Thyroid gland (tissue), 4 donors: ENCODE data around the gene FBXO31. TPM values are rescaled to one million over a fixed set of nuclear protein-coding genes. Genes with fewer than 3 reads are reported as not detected.

Experiments used
- DNase-seq, 2 donors: peaks; one replicate each; pipeline ENCODE4 v3.0.0-alpha.2; 2019
- H3K27ac ChIP-seq, 3 donors: fragments of 200-600 bp; sonication (generic); 1 replicate in 2 of 3; 2 replicates in 1 of 3; pipeline ENCODE4 v1.5.1; 2016 to 2019; ENCODE audit warnings: mild to moderate bottlenecking in 1 of 3, moderate library complexity in 1 of 3
- H3K27me3 ChIP-seq: fragments of 200-600 bp; sonication (generic); one replicate; pipeline ENCODE4 v1.5.1; 2019
- H3K36me3 ChIP-seq, 2 donors: fragments of 200-600 bp; sonication (generic); one replicate each; pipeline ENCODE4 v1.5.1; 2016 to 2019
- H3K4me1 ChIP-seq, 2 donors: fragments of 200-600 bp; sonication (generic); one replicate each; pipeline ENCODE4 v1.5.1; 2017 to 2019
- H3K4me3 ChIP-seq, 3 donors: fragments of 200-600 bp; sonication (generic); replicated peaks in 1 of 3; 1 replicate in 2 of 3; 2 replicates in 1 of 3; pipeline ENCODE4 v1.5.1; 2016; ENCODE audit warnings: mild to moderate bottlenecking in 1 of 3
- H3K9me3 ChIP-seq: fragments of 200-600 bp; sonication (generic); one replicate; pipeline ENCODE4 v1.5.1; 2017
- POLR2A ChIP-seq, 2 donors: fragments of 450-650 bp; IDR thresholded peaks; one replicate each; pipeline ENCODE4 v1.6.1; 2017; ENCODE audit warnings: antibody characterized with exemption in 2 of 2, mild to moderate bottlenecking in 2 of 2, moderate library complexity in 1 of 2
- WGBS, 2 donors: methylation state at CpG; one replicate each; pipeline ENCODE4 v1.1.5; 2017; 5-methylcytosine and 5-hydroxymethylcytosine counted together
- intact Hi-C: fragments of 100-400 bp; cut with DNase I; formaldehyde crosslinking; loops from one replicate; pipeline ENCODE4 v1.15.1; 2023
- total RNA-seq, 4 donors: library from RNA; depleted of rRNA; stranded (reverse); fragments of >200 nt; gene quantifications; one replicate each; pipeline ENCODE4 v1.2.3, GENCODE V29; 2016
- TF ChIP-seq, protein P1 (sequence below), 6 experiments: fragments of 200-600 bp in 3 of 6; fragments of 450-650 bp in 3 of 6; sonication (generic) in 3 of 6; IDR thresholded peaks; one replicate each; pipeline ENCODE4 v1.5.1; 2016 to 2019; ENCODE audit warnings: antibody characterized with exemption in 6 of 6, mild to moderate bottlenecking in 2 of 6, inconsistent platforms in 1 of 6, moderate library complexity in 1 of 6

The FBXO31 gene, protein sequence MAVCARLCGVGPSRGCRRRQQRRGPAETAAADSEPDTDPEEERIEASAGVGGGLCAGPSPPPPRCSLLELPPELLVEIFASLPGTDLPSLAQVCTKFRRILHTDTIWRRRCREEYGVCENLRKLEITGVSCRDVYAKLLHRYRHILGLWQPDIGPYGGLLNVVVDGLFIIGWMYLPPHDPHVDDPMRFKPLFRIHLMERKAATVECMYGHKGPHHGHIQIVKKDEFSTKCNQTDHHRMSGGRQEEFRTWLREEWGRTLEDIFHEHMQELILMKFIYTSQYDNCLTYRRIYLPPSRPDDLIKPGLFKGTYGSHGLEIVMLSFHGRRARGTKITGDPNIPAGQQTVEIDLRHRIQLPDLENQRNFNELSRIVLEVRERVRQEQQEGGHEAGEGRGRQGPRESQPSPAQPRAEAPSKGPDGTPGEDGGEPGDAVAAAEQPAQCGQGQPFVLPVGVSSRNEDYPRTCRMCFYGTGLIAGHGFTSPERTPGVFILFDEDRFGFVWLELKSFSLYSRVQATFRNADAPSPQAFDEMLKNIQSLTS
- 10 to 100 TPM; 23.8 to 62.5 (median 54.9) TPM for total RNA-seq

DNA sequence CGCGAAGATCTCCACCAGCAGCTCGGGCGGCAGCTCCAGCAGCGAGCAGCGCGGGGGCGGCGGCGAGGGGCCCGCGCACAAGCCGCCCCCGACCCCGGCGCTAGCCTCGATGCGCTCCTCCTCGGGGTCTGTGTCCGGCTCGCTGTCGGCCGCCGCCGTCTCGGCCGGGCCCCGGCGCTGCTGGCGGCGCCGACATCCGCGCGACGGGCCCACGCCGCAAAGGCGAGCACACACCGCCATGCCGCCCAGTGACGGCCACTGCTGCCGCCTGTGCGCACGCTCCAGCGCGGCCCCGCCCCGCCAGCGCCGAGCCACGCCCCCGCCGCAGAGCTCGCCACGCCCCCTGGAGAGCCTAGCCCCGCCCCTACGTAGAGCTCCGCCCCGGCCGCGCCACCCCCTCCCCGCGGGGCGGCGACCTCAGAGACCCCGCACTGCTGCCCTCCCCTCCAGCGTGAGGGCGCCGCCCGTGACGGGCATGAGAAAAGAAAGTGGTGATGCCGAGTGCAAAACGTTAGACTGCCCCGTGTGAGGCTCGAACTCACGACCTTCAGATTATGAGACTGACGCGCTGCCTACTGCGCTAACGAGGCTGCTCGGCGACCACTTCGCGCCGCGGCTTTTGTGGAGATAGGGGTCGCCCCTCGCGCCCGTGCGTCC, at the start of gene FBXO31:
FBXO31 (minus strand) TSS at position 272 of the 657 bp plus-strand sequence; CDS start at position 240, 32 bp downstream.
- H3K4me3 ChIP-seq, result peak within 1 kb of the TSS; percentile 20 to 88 (median 70)
- H3K36me3 ChIP-seq, result no peaks in the 10 kb centered on the region
- TF ChIP-seq POLR2A (IDR thresholded peaks at IDR 0.05), result peak; percentile 91 to 98
- TF ChIP-seq, protein P1, sequence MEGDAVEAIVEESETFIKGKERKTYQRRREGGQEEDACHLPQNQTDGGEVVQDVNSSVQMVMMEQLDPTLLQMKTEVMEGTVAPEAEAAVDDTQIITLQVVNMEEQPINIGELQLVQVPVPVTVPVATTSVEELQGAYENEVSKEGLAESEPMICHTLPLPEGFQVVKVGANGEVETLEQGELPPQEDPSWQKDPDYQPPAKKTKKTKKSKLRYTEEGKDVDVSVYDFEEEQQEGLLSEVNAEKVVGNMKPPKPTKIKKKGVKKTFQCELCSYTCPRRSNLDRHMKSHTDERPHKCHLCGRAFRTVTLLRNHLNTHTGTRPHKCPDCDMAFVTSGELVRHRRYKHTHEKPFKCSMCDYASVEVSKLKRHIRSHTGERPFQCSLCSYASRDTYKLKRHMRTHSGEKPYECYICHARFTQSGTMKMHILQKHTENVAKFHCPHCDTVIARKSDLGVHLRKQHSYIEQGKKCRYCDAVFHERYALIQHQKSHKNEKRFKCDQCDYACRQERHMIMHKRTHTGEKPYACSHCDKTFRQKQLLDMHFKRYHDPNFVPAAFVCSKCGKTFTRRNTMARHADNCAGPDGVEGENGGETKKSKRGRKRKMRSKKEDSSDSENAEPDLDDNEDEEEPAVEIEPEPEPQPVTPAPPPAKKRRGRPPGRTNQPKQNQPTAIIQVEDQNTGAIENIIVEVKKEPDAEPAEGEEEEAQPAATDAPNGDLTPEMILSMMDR (IDR thresholded peaks at IDR 0.05), result no peak
- intact Hi-C loops, result loop anchor here (5.0 kb wide), 1 partner anchor 66 kb away; the partner anchor contains the start of gene C16orf95
- H3K9me3 ChIP-seq, result no peaks in the 10 kb centered on the region
- WGBS, 2 donors, result 0% methylated on average over 2 of the region's 92 CpGs; no CpG with 5 or more reads in 1 of the 2 donors
- peaks cover 19 to 42% of the 10 kb centered on the region in 2 donors for H3K4me1 ChIP-seq
- H3K27me3 ChIP-seq, result no peaks in the 10 kb centered on the region
- H3K27ac ChIP-seq, result peak within 1 kb of the TSS; percentile 55 to 95 (median 95)
- peak; percentile 75 to 78 for DNase-seq

DNA sequence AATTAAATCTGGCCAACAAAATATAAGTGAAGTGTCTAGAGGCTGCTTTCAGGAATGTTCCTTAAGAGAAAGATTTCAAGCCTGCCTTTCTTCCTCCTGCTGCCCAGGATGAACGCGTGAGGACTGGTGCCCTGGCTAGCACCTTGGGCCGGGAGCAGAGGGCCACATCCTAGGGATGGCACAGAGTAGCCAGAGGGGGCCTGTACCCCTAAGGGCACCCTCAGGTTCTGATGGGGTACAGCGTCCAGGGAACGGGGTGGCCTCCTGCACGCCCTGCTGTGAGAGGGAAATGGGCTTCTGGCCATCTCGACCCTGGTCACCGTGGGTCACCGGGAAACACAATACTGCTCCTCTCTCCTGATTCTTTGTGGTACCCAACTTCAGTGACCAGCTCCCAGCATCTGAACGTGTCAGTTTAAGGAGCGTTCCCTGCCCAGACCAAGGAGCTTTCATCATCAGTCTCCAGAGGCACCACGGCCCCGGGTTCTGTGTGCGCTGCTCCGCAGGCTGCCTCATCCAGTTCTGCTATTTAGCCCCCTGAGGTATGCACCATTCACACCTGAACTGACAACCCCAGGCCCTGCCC, 48.8 kb upstream of the FBXO31 start:
- peak overlapping the region; percentile 63 to 92 (median 89) for H3K27ac ChIP-seq
- no peak overlapping the region for H3K4me3 ChIP-seq
- no peaks in the 10 kb centered on the region for H3K36me3 ChIP-seq
- intact Hi-C loops, result no loop called here
- no peaks in the 10 kb centered on the region for H3K27me3 ChIP-seq
- peaks cover 17 to 40% of the 10 kb centered on the region in 2 donors for H3K4me1 ChIP-seq
- 92 to 94% methylated on average over 11 to 15 of the region's 15 CpGs for WGBS, 2 donors
- no peaks in the 10 kb centered on the region for H3K9me3 ChIP-seq
- DNase-seq, result no peak
- TF ChIP-seq, protein P1 (IDR thresholded peaks at IDR 0.05), result no peak
- no peak for TF ChIP-seq POLR2A (IDR thresholded peaks at IDR 0.05)

DNA sequence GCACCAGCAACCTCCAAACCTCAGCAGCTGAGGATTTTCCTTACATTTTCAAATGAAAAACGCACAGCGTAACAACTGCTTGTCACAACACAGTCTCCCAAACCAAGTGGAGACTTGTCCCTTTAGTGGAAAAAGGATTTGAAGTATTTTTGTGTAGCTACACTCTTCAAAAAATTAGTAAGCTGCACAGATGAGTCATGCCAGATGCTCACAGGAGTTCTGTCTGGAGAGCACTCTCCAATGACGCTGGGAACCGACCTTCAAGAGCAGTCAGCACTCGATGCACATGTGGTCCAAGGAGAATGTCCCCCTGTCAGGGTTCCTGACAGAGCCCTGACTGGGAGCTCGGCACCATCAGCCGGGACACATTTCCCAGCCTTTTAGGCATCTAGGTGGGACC, 48.4 kb upstream of the FBXO31 start:
- Histone ChIP-seq H3K27ac (peak overlapping the region; percentile 73 to 92 (median 89)), H3K4me1 (peaks cover 18 to 42% of the 10 kb centered on the region in 2 donors), H3K9me3 (no peaks in the 10 kb centered on the region), H3K36me3 (no peaks in the 10 kb centered on the region), H3K27me3 (no peaks in the 10 kb centered on the region), H3K4me3 (no peak overlapping the region)
- 31 to 48% methylated on average over 5 to 7 of the region's 7 CpGs for WGBS, 2 donors
- intact Hi-C loops, result no loop called here
- TF ChIP-seq, protein P1 (IDR thresholded peaks at IDR 0.05), result no peak
- peak in 1 of 2 donors; percentile 25 for TF ChIP-seq POLR2A (IDR thresholded peaks at IDR 0.05)
- DNase-seq, result peak; percentile 87

DNA sequence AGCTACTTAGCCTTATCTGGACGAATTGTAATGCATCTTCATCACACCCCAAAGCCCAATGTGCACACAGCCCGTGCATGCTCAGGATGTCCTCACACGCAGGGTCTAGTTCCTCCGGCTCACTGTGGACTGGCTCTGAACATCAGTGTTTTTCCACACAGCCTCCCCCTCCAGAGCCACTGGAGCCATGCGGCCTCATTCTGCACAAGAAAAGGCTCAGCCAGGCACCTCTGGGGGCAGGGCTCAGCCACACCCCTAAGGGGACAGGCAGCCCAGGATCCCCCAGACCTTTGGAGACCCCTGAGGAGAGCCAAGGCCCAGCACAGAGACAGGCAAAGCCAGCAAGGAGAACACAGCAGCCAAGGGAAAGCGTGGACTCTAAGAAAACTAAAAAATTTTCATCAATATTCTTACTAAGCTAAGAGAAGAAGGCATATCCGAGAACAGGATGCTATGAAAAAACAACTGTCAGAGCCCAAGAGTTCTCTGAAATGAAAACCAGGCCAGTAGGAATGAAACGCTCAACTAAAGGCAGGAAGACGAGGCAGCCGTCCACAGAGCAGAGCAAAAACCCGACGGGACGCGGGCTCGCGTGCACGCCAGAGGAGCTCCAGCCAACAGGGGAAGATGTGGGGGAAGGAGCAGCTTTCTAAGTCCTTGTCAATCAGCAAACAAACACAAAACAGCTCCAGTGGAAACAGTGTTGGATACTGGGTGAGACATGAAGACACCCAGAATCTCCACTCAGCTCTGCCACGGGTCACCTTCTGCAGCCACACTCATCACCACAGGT, 43.0 kb upstream of the FBXO31 start:
- Histone ChIP-seq H3K9me3 (no peaks in the 10 kb centered on the region), H3K4me1 (peaks cover 11 to 19% of the 10 kb centered on the region in 2 donors), H3K4me3 (no peak overlapping the region), H3K27ac (peak overlapping the region; percentile 32 to 78 (median 65)), H3K27me3 (no peaks in the 10 kb centered on the region), H3K36me3 (peaks cover 19 to 27% of the 10 kb centered on the region in 2 donors)
- TF ChIP-seq, protein P1 (IDR thresholded peaks at IDR 0.05), result no peak
- no peak for TF ChIP-seq POLR2A (IDR thresholded peaks at IDR 0.05)
- DNase-seq, result no peak
- intact Hi-C loops, result no loop called here
- 69 to 73% methylated on average over 18 of the region's 18 CpGs for WGBS, 2 donors
